Fibroblast of lung (primary cell): ENCODE results near the gene STARD4. TPM values are rescaled to one million over a fixed set of nuclear protein-coding genes. Genes with fewer than 3 reads are reported as not detected.

Source experiments
- DNase-seq, 2 donors: peaks; one replicate each; pipeline versions ENCODE4 v3.0.0 to v3.0.0-alpha.2; 2010; ENCODE audit warnings: low read depth in 2 of 2
- H2AFZ ChIP-seq: 2 replicates; pipeline ENCODE4 v1.5.1; 2012; ENCODE audit warnings: low read length, control low read depth, inconsistent platforms
- H3K27ac ChIP-seq: 2 replicates; pipeline ENCODE4 v1.5.1; 2011; ENCODE audit warnings: low read length, control low read depth; ENCODE audit not compliant: insufficient read depth
- H3K27me3 ChIP-seq: 2 replicates; pipeline ENCODE4 v1.5.1; 2011; ENCODE audit warnings: mild to moderate bottlenecking, low read length; ENCODE audit not compliant: control insufficient read depth, insufficient read depth
- H3K36me3 ChIP-seq: 2 replicates; pipeline ENCODE4 v1.5.1; 2011; ENCODE audit warnings: low read length; ENCODE audit not compliant: control insufficient read depth, insufficient read depth
- H3K4me1 ChIP-seq: 2 replicates; pipeline ENCODE4 v1.5.1; 2011; ENCODE audit warnings: low read length; ENCODE audit not compliant: control insufficient read depth, insufficient read depth; ENCODE audit errors: extremely low read depth
- H3K4me2 ChIP-seq: 2 replicates; pipeline ENCODE4 v1.5.1; 2011; ENCODE audit warnings: low read length, control low read depth; ENCODE audit not compliant: insufficient read depth; ENCODE audit errors: extremely low read depth
- H3K4me3 ChIP-seq, 4 experiments: fragments of 200-600 bp in 1 of 4; sonication (generic) in 1 of 4; replicated peaks in 1 of 4; 2 replicates each; pipeline ENCODE4 v1.5.1; 2011 to 2016; ENCODE audit warnings: low read length in 4 of 4, low read depth in 3 of 4, mild to moderate bottlenecking in 3 of 4, control low read depth in 2 of 4, inconsistent platforms in 1 of 4, mixed read lengths in 1 of 4; ENCODE audit not compliant: insufficient read depth in 1 of 4; ENCODE audit errors: control extremely low read depth in 1 of 4
- H3K79me2 ChIP-seq: 2 replicates; pipeline ENCODE4 v1.5.1; 2012; ENCODE audit warnings: mild to moderate bottlenecking, low read length, inconsistent platforms; ENCODE audit not compliant: control insufficient read depth, insufficient read depth
- H3K9ac ChIP-seq: 2 replicates; pipeline ENCODE4 v1.5.1; 2011; ENCODE audit warnings: mild to moderate bottlenecking, low read length, control low read depth; ENCODE audit not compliant: insufficient read depth
- H3K9me3 ChIP-seq: 2 replicates; pipeline ENCODE4 v1.5.1; 2012; ENCODE audit warnings: low read depth, low read length; ENCODE audit not compliant: control insufficient read depth, insufficient read depth
- H4K20me1 ChIP-seq: 2 replicates; pipeline ENCODE4 v1.5.1; 2011; ENCODE audit warnings: low read length; ENCODE audit not compliant: control insufficient read depth, insufficient read depth; ENCODE audit errors: extremely low read depth
- CTCF ChIP-seq, 2 donors: IDR thresholded peaks in 1 of 2; conservative IDR thresholded peaks in 1 of 2; 1 replicate in 1 of 2; 2 replicates in 1 of 2; pipeline ENCODE4 v1.5.1; 2011 to 2012; ENCODE audit warnings: low read length in 2 of 2, control low read depth in 1 of 2, inconsistent platforms in 1 of 2, low read depth in 1 of 2, mild to moderate bottlenecking in 1 of 2
- EZH2 ChIP-seq: IDR thresholded peaks from 2 replicates; pipeline ENCODE4 v1.5.1; 2012; ENCODE audit warnings: low read length, control low read depth, mild to moderate bottlenecking; ENCODE audit errors: missing control alignments
- polyA plus RNA-seq, 2 donors: library from polyadenylated mRNA; depleted of rRNA in 1 of 2; stranded (reverse) in 1 of 2; unstranded in 1 of 2; fragments of >200 nt; gene quantifications; 2 replicates each; pipeline ENCODE4 v1.2.1, GENCODE V29; 2011 to 2012; ENCODE audit warnings: missing spikeins in 1 of 2
- total RNA-seq: library from RNA; depleted of rRNA; stranded (reverse); fragments of >200 nt; gene quantifications from 2 replicates; pipeline ENCODE4 v1.2.1, GENCODE V29; 2014

The STARD4 gene
- total and polyA plus RNA-seq, 2 donors (not counting 1 experiment from before 2014, with no cell fraction given), result 74.6 to 154 TPM

GRCh38 chr5:111557111-111557510 lies 44.8 kb upstream of the STARD4 start:
- TF ChIP-seq EZH2, result no peak
- no peak for TF ChIP-seq CTCF (conservative IDR thresholded peaks at IDR 0.05 in 1 of 2, IDR thresholded peaks at IDR 0.05 in 1 of 2; ENCODE audit: low read depth in 1 of 2, low read length in 2 of 2)
- H4K20me1 ChIP-seq, result no peaks in the 10 kb centered on the region
- no peaks in the 10 kb centered on the region for H3K27me3 ChIP-seq
- H2AFZ ChIP-seq, result no peak overlapping the region
- no peaks in the 10 kb centered on the region for H3K9me3 ChIP-seq
- no peaks in the 10 kb centered on the region for H3K79me2 ChIP-seq
- DNase-seq, result no peak
- H3K4me1 ChIP-seq, result no peaks in the 10 kb centered on the region
- H3K4me3 ChIP-seq, result no peak overlapping the region
- no peak overlapping the region for H3K4me2 ChIP-seq
- H3K36me3 ChIP-seq, result no peaks in the 10 kb centered on the region
- no peak overlapping the region for H3K27ac ChIP-seq
- H3K9ac ChIP-seq, result no peak overlapping the region

GRCh38 chr5:111556501-111556900 lies 44.2 kb upstream of the STARD4 start:
- Histone ChIP-seq H3K4me3 (no peak overlapping the region), H4K20me1 (no peaks in the 10 kb centered on the region), H2AFZ (no peak overlapping the region), H3K79me2 (no peaks in the 10 kb centered on the region), H3K9me3 (no peaks in the 10 kb centered on the region), H3K27me3 (no peaks in the 10 kb centered on the region), H3K27ac (no peak overlapping the region), H3K4me1 (no peaks in the 10 kb centered on the region), H3K9ac (no peak overlapping the region), H3K36me3 (no peaks in the 10 kb centered on the region), H3K4me2 (no peak overlapping the region)
- no peak for DNase-seq
- TF ChIP-seq EZH2 (no peak), CTCF (conservative IDR thresholded peaks at IDR 0.05 in 1 of 2, IDR thresholded peaks at IDR 0.05 in 1 of 2; ENCODE audit: low read depth in 1 of 2, low read length in 2 of 2) (no peak)

- DNase-seq, result no peak
- no peak overlapping the region for H2AFZ ChIP-seq
- H3K9ac ChIP-seq, result no peak overlapping the region
- H3K79me2 ChIP-seq, result no peaks in the 10 kb centered on the region
- H3K27ac ChIP-seq, result no peak overlapping the region
- no peak overlapping the region for H3K4me2 ChIP-seq
- H3K4me1 ChIP-seq, result no peaks in the 10 kb centered on the region
- no peaks in the 10 kb centered on the region for H3K36me3 ChIP-seq
- H4K20me1 ChIP-seq, result no peaks in the 10 kb centered on the region
- TF ChIP-seq CTCF (conservative IDR thresholded peaks at IDR 0.05 in 1 of 2, IDR thresholded peaks at IDR 0.05 in 1 of 2; ENCODE audit: low read depth in 1 of 2, low read length in 2 of 2) (no peak), EZH2 (no peak)
- H3K27me3 ChIP-seq, result no peaks in the 10 kb centered on the region
- H3K9me3 ChIP-seq, result no peaks in the 10 kb centered on the region
- H3K4me3 ChIP-seq, result no peak overlapping the region
Measured at GRCh38 chr5:111555760-111556159, 43.4 kb upstream of the STARD4 start.
